ENCODE measurements around the gene HINT1.
"Not testable (repeated sequence)": the region's sequence is repeated elsewhere in the genome, so short reads cannot be mapped to it uniquely, and the experiment has no call there.

The HINT1 gene

GRCh38 chr5:131170540-131171275 lies 5.7 kb upstream of the HINT1 start, which contains the start of gene LYRM7:
LYRM7 (plus strand) TSS chr5:131170944; CDS start chr5:131171021, 77 bp downstream.
- peak; percentile 89 for DNase-seq (ENCODE audit: low read depth)

- no peak for DNase-seq (ENCODE audit: low read depth)
Measured at GRCh38 chr5:131169810-131170539, 4.9 kb upstream of the HINT1 start.

DNA sequence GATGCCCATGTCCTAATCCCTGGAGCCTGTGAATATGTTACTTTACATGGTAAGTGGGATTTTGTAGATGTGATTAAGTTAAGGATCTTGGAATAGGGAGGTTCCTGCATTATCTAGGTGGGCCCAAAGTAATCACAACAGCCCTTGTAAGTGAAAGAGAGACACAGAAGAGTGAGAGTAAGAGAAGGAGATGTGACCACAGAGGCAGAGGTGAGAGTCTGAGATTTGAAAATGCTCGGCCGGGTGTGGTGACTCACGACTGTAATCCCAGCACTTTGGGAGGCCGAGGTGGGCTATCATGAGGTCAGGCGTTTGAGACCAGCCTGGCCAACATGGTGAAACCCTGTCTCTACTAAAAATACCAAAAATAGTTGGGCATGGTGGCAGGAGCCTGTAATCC lies 2.6 kb upstream of the HINT1 start:
- DNase-seq (ENCODE audit: low read depth), result no peak

DNA sequence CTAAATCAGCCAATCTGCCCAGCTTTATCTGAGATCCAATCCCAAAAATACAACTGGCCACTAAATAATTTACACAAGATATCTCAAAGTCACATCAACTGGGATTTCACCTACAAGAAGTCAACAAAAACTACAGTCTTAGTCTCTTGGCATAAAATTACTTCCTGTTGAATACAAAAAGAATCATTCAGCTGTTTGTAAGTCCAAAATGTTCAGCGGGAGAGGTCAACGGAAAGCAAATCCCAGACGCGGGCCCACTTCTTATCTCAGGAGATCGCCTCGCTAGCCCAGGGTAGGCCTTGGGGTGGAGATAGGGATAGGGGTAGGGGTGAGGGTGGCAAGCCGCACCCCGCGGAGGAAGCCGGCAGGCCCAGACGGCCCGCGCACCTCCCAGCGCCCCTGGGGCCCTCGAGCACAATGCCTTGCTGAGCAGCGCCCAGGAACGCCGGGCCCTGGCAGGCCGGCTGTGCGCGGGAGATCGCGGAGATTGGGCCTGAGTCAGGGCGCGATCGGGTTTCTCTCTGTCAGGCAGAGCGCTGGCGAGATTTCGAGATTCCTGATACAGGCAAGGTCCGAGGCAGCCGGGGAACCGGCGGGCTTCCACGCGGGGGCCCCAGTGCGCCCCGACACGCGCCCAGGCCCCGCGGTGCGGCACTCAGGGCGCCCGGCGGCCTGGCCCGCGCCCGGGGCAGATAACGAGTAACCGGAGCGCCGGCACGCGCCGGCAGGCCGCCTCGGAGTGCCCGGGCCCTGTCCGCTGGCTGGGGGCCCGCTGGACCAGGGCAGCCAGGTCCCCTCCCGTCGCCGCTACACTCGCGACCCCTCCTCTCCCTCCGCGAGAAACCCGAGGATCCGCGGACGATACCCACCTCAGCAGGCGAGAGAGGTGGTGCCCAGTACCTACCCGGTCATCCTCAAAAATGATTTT lies 601 bp downstream of the HINT1 start:
- peak; percentile 53 for DNase-seq (ENCODE audit: low read depth)

- DNase-seq (ENCODE audit: low read depth), result no peak
Measured at GRCh38 chr5:131163276-131164119, 1.6 kb downstream of the HINT1 start.

DNA sequence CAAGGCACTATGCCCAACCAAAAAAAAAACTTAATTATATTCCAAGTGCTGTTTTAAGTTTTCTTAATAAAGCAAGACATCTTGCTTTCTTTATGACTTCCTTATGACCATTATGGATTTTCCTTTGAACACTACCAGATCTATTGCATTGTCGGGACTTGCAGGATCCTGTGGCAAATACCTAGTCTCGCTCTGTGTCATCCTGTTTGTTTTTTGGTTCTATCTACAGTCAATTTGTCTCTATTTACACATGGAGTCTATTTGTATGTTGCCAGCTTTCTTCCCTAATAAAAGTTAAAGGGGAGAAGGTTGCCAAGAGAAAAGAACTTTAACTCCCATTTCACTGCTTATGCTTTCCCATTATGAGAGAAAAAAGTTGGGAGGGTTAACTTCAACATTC lies 4.9 kb downstream of the HINT1 start:
- DNase-seq (ENCODE audit: low read depth), result no peak

DNA sequence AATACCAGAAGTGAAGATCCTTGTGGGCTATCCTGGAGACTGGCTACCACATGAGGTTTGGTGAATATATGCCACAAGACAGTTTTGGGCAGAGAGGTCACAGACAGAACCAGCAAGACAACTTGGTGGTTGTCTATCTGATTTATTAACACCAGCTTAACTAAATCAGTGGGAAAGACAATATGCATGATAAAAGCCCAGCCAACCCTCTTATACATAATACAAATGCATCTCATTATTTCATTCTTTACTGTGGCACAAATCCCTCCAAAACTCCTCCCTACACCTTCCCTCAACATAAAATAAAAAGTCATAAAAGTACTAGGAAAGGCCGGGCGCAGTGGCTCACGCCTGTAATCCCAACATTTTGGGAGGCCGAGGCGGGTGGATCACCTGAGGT lies 8.1 kb downstream of the HINT1 start:
- DNase-seq (ENCODE audit: low read depth), result no peak

- DNase-seq (ENCODE audit: low read depth), result no peak
Measured at GRCh38 chr5:131156385-131156784, 8.7 kb downstream of the HINT1 start.

DNA sequence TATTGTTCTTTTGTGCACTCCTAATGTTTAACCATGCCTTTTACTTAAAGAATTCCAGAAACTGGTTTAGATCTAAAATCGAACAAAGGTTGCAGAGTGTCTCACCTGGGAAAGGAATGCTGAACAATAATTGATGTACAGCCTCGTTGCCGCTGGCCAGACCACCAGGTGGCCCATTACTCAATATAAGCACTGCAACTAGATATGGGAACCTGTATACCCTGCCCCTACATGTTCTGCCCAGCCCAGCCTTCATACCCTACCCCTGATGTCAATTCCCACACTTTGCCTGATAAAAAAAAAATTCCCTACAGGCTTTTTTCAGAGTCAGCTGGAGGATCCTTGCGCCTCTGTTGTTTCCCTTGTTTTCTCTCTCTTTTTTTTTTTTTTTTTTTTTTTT lies 13.8 kb downstream of the HINT1 start:
- DNase-seq (ENCODE audit: low read depth), result no peak

- no peak for DNase-seq (ENCODE audit: low read depth)
Measured at GRCh38 chr5:131150408-131150807, 14.6 kb downstream of the HINT1 start.

- no peak for DNase-seq (ENCODE audit: low read depth)
Measured at GRCh38 chr5:131148835-131149234, 16.2 kb downstream of the HINT1 start.

DNA sequence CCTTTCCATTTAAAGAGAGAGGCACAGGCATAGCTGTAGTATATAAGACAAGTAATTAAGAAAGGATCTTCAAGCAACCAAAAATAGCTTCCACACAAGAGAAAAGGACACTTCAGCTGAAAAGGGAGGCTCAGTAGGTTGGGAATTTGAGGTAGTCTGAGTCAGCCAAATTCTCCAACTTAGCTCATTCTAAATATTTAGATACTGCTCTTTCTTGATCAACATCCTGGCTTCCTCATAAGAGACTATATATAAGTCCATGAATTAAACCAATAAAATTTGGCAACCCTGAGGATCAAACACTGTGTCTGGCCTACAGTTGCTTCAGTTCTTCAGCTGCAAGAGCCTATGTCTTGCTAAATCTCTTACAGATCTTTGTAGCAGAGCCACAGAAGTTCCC lies 17.8 kb downstream of the HINT1 start:
- DNase-seq (ENCODE audit: low read depth), result no peak

DNA sequence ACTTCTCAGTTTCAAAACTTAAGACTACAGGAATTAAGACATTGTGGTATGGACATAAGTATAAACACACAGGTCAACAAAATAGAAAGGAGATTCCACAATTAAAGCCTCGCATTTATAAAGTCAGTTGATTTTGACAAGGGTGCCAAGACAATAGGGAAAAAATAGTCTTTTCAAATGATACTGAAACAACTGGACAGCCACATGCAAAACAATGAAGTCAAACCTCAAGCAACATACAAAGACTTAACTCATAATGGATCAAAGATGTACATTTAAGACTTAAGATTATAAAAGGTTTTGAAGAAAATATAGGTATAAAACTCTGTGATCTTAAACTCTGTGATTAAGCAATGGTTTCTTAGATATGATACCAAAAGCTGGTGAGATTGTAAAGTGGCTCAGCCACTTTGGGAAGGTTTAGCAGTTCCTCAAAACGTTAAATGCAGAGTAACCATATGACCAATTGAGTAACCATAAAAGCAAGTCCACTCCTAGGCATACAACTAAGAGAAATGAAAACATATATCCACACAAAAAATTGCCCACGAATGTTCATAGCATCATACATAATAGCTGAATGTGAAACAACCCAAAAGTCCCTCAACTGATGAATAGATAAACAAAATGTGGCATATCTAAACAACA lies 22.0 kb downstream of the HINT1 start:
- no peak for DNase-seq (ENCODE audit: low read depth)

DNA sequence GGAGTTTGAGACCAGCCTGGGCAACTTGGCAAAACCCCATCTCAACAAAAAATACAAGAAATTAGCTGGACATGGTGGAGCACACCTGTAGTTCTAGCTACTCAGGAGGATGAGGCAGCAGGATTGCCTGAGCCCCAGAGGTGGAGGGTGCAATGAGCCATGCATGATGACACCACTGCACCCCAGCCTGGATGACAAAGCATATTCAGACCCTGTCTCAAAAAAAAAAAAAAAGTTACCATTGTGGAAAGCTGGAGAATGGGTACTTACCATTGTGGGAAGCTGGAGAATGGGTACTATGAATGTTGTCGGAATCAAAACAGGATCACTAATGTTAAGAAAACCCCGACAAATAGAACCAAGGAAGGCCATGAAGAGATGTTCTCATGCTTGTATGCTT lies 25.7 kb downstream of the HINT1 start:
- DNase-seq (ENCODE audit: low read depth), result no peak

DNA sequence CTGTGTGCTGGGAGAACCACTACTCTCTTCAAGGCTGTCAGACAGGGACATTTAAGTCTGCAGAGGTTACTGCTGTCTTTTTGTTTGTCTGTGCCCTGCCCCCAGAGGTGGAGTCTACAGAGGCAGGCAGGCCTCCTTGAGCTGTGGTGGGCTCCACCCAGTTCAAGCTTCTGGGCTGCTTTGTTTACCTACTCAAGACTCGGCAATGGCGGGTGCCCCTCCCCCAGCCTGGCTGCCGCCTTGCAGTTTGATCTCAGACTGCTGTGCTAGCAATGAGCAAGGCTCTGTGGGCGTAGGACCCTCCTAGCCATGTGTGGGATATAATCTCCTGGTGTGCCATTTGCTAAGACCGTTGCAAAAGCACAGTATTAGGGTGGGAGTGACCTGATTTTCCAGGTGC lies 26.6 kb downstream of the HINT1 start:
- not testable (repeated sequence) for DNase-seq (ENCODE audit: low read depth)

- not testable (repeated sequence) for DNase-seq (ENCODE audit: low read depth)
Measured at GRCh38 chr5:131133091-131133490, 32.0 kb downstream of the HINT1 start.

- no peak for DNase-seq (ENCODE audit: low read depth)
Measured at GRCh38 chr5:131129306-131129705, 35.8 kb downstream of the HINT1 start.

GRCh38 chr5:131127244-131127643 lies 37.8 kb downstream of the HINT1 start:
- DNase-seq (ENCODE audit: low read depth), result not testable (repeated sequence)

DNA sequence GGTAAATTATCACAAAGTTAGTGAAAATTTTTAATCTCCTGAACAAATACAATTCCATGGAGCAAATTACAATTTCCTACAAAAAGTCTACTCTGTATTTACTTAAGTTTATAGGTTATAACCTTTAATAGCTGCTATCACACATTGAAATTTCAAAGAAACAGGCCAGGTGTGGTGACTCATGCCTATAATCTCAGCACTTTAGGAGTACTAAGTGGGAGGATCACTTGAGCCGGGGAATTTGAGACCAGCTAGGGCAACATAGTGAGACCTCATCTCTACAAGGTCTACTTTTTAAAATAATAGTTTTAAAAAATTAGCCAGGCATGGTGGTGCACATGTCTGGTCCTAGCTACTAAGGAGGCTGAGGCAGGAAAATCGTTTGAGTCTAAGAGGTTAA lies 50.3 kb downstream of the HINT1 start:
- DNase-seq (ENCODE audit: low read depth), result no peak

- no peak for DNase-seq (ENCODE audit: low read depth)
Measured at GRCh38 chr5:131112424-131112823, 52.6 kb downstream of the HINT1 start.

DNA sequence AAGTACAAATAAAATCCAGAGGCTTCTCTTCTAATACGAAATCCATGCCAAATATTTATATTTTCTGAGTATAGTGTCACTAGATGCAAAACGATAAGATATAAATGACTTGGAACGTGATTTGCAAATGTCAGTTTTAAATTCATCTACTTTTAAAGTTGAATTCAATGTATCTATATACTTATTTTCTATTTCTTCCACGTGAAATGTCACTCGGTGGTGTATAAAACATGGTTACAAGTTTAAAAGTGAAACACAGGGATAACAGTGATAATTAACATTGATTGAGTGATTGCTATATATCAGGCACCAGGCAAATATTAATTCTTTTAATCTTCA lies 54.8 kb downstream of the HINT1 start:
- no peak for DNase-seq (ENCODE audit: low read depth)

Measured in activated T-helper 9 cell treated with anti-CD3 and anti-CD28 coated beads, Interleukin-2, amount 50 U/mL, for 16 hours (primary cell).